Measurements from ENCODE around the gene ZYG11A. TPM values are rescaled to one million over a fixed set of nuclear protein-coding genes. Genes with fewer than 3 reads are reported as not detected.
"Not testable (repeated sequence)": the region's sequence is repeated elsewhere in the genome, so short reads cannot be mapped to it uniquely, and the experiment has no call there.

Gene ZYG11A
- total RNA-seq, 4 donors from 2014 or later: not detected

DNA sequence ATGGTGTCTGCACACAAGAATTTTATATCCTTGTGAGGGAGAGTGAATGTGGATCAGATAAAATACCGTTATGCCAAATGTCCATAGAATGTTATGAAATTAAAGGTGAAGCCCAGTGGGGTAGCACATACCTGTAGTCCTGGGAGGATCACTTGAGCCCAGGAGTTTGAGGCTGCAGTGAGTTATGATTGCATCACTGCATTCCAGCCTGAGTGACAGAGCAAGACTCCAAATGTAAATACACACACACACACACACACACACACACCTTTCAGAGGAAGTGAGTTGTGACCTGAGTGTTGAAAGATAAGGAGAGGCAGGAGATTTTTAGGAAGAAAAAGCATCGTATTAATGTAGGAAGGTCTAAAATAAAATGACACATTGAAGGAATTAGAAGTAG is 28.1 kb upstream of the ZYG11A start:
- WGBS: 100% methylated on average over 2 of the region's 2 CpGs
- Histone ChIP-seq H3K9me3 (no peaks in the 10 kb centered on the region), H3K27me3 (no peaks in the 10 kb centered on the region), H3K4me1 (no peaks in the 10 kb centered on the region), H3K36me3 (peaks cover 45 to 91% (median 80%) of the 10 kb centered on the region in 4 donors), H3K27ac (replicated peaks in 1 of 4) (no peak overlapping the region), H3K4me3 (no peak overlapping the region)
- TF ChIP-seq, protein P1, sequence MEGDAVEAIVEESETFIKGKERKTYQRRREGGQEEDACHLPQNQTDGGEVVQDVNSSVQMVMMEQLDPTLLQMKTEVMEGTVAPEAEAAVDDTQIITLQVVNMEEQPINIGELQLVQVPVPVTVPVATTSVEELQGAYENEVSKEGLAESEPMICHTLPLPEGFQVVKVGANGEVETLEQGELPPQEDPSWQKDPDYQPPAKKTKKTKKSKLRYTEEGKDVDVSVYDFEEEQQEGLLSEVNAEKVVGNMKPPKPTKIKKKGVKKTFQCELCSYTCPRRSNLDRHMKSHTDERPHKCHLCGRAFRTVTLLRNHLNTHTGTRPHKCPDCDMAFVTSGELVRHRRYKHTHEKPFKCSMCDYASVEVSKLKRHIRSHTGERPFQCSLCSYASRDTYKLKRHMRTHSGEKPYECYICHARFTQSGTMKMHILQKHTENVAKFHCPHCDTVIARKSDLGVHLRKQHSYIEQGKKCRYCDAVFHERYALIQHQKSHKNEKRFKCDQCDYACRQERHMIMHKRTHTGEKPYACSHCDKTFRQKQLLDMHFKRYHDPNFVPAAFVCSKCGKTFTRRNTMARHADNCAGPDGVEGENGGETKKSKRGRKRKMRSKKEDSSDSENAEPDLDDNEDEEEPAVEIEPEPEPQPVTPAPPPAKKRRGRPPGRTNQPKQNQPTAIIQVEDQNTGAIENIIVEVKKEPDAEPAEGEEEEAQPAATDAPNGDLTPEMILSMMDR (IDR thresholded peaks at IDR 0.05): no peak
- TF ChIP-seq EP300 (IDR thresholded peaks at IDR 0.05) (no peak), POLR2A (IDR thresholded peaks at IDR 0.05; ENCODE audit: low read depth) (no peak), POLR2AphosphoS5 (IDR thresholded peaks at IDR 0.05) (no peak)
- DNase-seq (ENCODE audit: extremely low spot score): no peak
- intact Hi-C loops (cut with DNase I): no loop called here

DNA sequence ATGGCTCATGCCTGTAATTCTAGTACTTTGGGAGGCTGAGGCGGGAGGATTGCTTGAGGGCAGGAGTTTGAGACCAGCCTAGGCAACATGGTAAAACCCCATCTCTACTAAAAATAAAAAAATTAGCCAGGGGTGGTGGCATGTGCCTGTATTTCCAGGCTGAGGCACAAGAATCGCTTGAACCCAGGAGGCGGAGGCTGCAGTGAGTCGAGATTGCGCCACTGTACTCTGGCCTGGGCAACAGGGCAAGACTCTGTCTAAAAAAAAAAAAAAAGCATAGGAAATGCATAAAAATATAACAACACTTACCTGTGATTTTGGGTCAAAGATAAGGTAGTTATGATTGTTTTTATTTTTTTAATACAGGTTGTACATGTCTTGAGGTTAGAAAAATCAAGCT is 21.7 kb upstream of the ZYG11A start:
- H3K27ac ChIP-seq (replicated peaks in 1 of 4); intact Hi-C loops (cut with DNase I); H3K9me3 ChIP-seq; H3K27me3 ChIP-seq; H3K4me1 ChIP-seq; H3K4me3 ChIP-seq; DNase-seq (ENCODE audit: extremely low spot score): not testable (repeated sequence)
- peaks cover 43 to 72% (median 61%) of the 10 kb centered on the region in 4 donors for H3K36me3 ChIP-seq
- 96% methylated on average over 5 of the region's 5 CpGs for WGBS

DNA sequence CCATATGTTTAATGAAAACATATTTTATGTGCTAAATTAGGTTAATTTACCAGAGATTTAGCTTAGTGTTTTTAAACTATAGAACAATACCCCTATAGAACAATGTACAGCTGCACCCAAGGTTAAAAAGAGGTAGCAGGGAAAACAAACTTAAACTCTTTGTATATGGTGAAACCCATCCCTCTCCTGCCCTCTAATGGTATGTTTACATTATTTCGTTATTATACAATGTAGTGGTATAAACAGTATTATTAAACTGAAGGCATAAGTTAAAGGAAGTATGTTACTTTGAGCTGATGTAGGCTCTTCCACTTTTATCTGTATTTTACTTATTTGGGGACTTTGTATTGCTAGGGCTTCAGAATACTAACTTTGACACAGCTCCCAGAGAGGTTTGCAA is 16.7 kb upstream of the ZYG11A start:
- intact Hi-C loops (cut with DNase I): no loop called here
- H3K4me1 ChIP-seq: no peaks in the 10 kb centered on the region

DNA sequence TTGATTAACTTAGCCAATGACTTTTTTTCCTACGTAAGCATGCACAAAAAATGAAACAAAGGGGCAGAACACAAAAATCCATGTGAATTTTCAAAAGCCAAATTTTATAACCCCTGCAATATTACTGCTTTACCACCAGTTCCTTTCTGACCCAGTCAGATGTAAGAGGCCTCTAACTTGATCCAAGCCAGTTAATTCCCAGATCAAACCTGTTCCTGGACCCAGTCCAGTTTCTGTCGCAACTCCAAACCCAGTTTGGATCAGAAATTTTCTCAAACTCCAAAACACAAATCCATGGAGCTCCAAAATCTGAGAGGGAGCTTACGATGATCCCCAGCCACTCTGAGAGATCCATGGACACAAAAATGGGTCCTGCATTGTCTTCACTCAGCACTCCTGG is 7.8 kb upstream of the ZYG11A start:
- Histone ChIP-seq H3K36me3 (no peaks in the 10 kb centered on the region), H3K4me3 (no peak overlapping the region), H3K4me1 (no peaks in the 10 kb centered on the region), H3K27ac (replicated peaks in 1 of 4) (no peak overlapping the region), H3K9me3 (no peaks in the 10 kb centered on the region), H3K27me3 (peaks cover 0 to 27% (median 0%) of the 10 kb centered on the region in 4 donors)
- no peak for DNase-seq (ENCODE audit: extremely low spot score)
- intact Hi-C loops (cut with DNase I): no loop called here
- 85% methylated on average over 3 of the region's 3 CpGs for WGBS
- TF ChIP-seq, protein P1 (IDR thresholded peaks at IDR 0.05): no peak
- TF ChIP-seq POLR2AphosphoS5 (IDR thresholded peaks at IDR 0.05) (no peak), POLR2A (IDR thresholded peaks at IDR 0.05; ENCODE audit: low read depth) (no peak), EP300 (IDR thresholded peaks at IDR 0.05) (no peak)

More for the DNA sequence above, 16.7 kb upstream of the ZYG11A start:
- H3K36me3 ChIP-seq: peaks cover 10 to 33% (median 21%) of the 10 kb centered on the region in 4 donors
- H3K4me3 ChIP-seq: no peak overlapping the region
- 22% methylated on average over 1 of the region's 1 CpG for WGBS
- TF ChIP-seq POLR2AphosphoS5 (IDR thresholded peaks at IDR 0.05) (no peak), EP300 (IDR thresholded peaks at IDR 0.05) (no peak), POLR2A (IDR thresholded peaks at IDR 0.05; ENCODE audit: low read depth) (no peak)
- TF ChIP-seq, protein P1 (IDR thresholded peaks at IDR 0.05): no peak
- no peaks in the 10 kb centered on the region for H3K9me3 ChIP-seq
- H3K27ac ChIP-seq (replicated peaks in 1 of 4): no peak overlapping the region
- no peaks in the 10 kb centered on the region for H3K27me3 ChIP-seq
- DNase-seq (ENCODE audit: extremely low spot score): no peak

DNA sequence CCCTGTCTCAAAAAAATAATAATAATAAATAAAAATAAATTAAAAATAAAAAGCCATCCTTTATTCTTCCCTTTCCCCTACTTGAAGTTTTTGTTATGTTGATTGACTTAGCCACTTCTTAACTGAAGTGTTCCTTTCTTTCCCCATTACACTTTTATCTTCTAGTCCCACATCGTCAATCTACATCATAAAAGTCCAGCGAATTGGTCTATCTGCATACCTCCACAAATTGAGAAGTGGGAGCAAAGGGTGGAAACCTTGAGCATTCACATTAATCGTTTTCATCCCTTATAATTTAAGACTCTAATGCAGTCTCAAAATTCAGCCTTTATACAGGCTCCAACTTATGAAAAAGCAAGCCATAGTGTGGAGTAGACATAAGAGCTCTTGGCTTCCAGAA is 6.5 kb upstream of the ZYG11A start:
- no peak overlapping the region for H3K4me3 ChIP-seq
- intact Hi-C loops (cut with DNase I): no loop called here
- no peaks in the 10 kb centered on the region for H3K4me1 ChIP-seq
- H3K9me3 ChIP-seq: no peaks in the 10 kb centered on the region
- no peaks in the 10 kb centered on the region for H3K36me3 ChIP-seq
- H3K27ac ChIP-seq (replicated peaks in 1 of 4): no peak overlapping the region
- 59% methylated on average over 3 of the region's 3 CpGs for WGBS
- H3K27me3 ChIP-seq: peaks cover 0 to 38% (median 0%) of the 10 kb centered on the region in 4 donors
- TF ChIP-seq POLR2A (IDR thresholded peaks at IDR 0.05; ENCODE audit: low read depth) (no peak), EP300 (IDR thresholded peaks at IDR 0.05) (no peak), POLR2AphosphoS5 (IDR thresholded peaks at IDR 0.05) (no peak)
- TF ChIP-seq, protein P1 (IDR thresholded peaks at IDR 0.05): no peak
- DNase-seq (ENCODE audit: extremely low spot score): no peak

DNA sequence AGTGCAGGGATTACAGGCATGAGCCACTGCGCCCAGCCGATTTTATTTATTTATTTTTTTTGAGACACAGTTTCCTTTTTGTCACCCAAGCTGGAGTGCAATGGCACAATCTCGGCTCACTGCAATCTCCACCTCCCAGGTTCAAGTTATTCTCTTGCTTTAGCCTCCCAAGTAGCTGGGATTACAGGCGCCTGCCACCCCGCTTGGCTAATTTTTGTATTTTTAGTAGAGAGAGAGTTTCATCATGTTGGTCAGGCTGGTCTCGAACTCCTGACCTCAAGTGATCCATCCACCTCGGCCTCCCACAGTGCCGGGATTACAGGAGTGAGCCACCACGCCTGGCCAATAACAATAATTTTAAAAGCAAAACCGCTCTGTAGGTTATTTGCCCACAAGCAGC is 3.4 kb upstream of the ZYG11A start:
- WGBS: 93% methylated on average over 10 of the region's 10 CpGs
- intact Hi-C loops (cut with DNase I); H3K4me3 ChIP-seq; DNase-seq (ENCODE audit: extremely low spot score); H3K27ac ChIP-seq (replicated peaks in 1 of 4); H3K36me3 ChIP-seq; H3K9me3 ChIP-seq: not testable (repeated sequence)
- Histone ChIP-seq H3K27me3 (peaks cover 3 to 63% (median 18%) of the 10 kb centered on the region in 4 donors), H3K4me1 (peaks cover 9 to 15% (median 13%) of the 10 kb centered on the region in 4 donors)

DNA sequence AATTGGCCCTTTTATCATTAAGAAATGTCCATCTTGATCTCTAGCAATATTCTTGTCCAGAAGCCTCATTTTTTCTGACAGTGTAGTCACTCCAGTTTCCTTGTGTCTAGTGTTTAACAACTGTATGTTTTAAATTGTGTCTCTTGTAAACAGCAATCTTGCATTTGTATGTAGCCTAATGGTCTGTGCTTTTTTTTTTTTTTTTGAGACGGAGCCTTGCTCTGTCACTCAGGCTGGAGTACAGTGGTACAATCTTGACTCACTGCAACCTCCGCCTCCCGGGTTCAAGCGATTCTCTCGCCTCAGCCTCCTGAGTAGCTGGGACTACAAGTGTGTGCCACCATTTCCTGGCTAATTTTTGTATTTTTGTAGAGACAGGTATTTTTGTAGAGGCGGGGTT is 2.6 kb downstream of the ZYG11A start:
- H3K36me3 ChIP-seq; H3K27ac ChIP-seq (replicated peaks in 1 of 4); intact Hi-C loops (cut with DNase I); H3K9me3 ChIP-seq; DNase-seq (ENCODE audit: extremely low spot score); H3K4me3 ChIP-seq: not testable (repeated sequence)
- H3K4me1 ChIP-seq: peaks cover 9 to 15% (median 13%) of the 10 kb centered on the region in 4 donors
- H3K27me3 ChIP-seq: peaks cover 3 to 90% (median 26%) of the 10 kb centered on the region in 4 donors
- 89% methylated on average over 6 of the region's 6 CpGs for WGBS

All from esophagus muscularis mucosa (tissue), 4 donors.